G401 (cell line): ENCODE data around the gene CAMK2A. TPM values are rescaled to one million over a fixed set of nuclear protein-coding genes. Genes with fewer than 3 reads are reported as not detected.

Source experiments
- DNase-seq: peaks from one replicate; pipeline ENCODE4 v3.0.0-alpha.2; 2015; ENCODE audit warnings: low spot score
- in situ Hi-C: cut with HindIII; loops from 2 replicates; pipeline ENCODE4 v1.10.0; 2016; ENCODE audit warnings: low sequenced_read_pairs, mixed read lengths
- total RNA-seq: library from RNA; depleted of rRNA; stranded (reverse); fragments of >200 nt; shearing (Covaris generic); gene quantifications from 2 replicates; pipeline ENCODE4 v1.2.3, GENCODE V29; 2014

Gene CAMK2A
- total RNA-seq, 1 experiment from 2014 or later: 0.31 TPM

GRCh38 chr5:150317048-150318003 is 27.8 kb upstream of the CAMK2A start:
- DNase-seq: peak; percentile 20
- in situ Hi-C loops: no loop called here

DNA sequence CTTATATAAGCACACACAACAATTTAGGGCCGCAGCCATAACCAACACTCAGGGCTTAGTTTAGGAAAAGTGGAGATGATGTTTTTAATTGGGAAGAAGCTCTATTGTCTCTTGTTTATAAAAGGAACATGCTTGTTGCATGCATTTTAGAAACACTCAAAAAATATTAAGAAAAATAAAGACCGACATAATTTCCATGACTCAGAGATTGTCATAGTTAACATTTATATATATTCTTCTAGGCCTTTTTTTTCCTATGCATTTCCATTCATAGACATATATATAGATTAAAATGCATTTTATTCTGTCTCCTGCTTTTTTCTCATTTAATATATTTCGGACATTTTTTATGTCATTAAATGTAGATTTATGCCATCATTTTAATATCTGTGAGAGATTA is 26.7 kb upstream of the CAMK2A start:
- no peak for DNase-seq
- in situ Hi-C loops: no loop called here

DNA sequence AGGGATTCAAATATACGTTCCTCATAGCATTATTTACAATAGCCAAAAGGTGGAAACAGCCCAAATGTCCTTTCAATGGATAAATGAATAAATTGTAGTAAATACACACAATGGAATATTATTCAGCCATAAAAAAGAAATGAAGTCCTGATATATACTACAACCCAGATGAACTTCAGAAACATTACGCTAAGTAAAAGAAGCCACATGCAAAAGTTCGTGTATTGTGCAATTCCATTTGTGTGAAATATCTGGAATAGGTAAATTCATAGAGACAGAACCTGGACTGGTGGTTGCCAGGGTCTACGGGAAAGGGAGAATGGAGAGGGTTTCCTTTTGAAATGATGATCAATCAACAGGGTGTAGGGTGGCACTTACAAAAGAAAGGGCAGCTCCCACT is 25.7 kb upstream of the CAMK2A start:
- no peak for DNase-seq
- in situ Hi-C loops: no loop called here

- in situ Hi-C loops: no loop called here
- DNase-seq: no peak
Measured at GRCh38 chr5:150313921-150314716, 24.5 kb upstream of the CAMK2A start.

- DNase-seq: no peak
- in situ Hi-C loops: no loop called here
Measured at GRCh38 chr5:150313501-150313900, 23.9 kb upstream of the CAMK2A start.

DNA sequence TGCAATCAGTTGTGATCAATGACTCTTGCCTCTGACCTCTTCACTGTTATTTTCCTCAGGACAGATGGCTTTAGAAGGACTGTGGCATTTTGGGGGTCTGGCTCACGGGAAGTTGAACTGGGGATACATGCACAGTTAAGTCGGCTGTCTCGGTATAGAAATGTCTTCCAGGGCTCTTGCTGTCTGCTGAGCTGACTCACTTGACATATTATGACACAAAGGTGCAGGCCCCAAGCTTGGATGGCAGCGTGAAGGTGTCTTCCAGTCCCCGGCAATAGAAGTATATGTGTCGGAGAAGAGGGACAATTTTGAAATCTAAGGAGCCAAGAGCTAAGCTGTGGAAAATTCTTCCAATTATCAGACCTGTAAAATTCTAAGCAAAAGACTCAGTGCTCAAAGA is 22.9 kb upstream of the CAMK2A start:
- DNase-seq: no peak
- in situ Hi-C loops: no loop called here

DNA sequence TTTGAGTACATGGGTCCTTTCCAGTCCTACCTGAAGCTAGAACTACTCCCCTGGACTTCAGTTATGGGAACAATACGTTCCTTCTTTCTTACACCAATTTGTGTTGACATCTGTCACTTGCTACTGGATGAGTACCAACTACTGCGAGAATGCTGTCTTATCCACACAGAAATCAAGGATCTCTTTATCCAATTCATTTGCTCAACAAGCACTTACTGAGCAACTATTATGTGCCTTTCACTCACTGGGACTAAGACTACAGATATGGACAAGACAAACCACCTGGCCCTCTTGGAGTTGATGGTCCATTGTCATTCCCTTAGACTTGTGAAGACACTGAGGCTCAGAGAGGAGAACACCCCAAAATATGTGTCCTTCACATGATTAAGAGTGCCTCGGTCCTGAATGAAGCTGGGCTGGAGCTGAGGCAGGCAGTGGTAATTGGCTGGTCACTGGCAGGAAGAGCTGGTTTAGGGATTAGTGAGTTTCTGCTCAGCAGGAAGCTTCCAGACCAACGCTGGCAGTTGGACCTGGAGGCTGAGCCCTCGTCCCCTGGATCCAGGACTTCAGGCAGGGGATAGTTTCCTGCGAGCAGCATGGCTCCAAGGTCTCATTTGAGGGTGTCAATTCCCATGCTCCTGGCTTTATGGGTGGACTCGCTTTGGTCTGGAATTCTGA is 21.6 kb upstream of the CAMK2A start:
- in situ Hi-C loops: no loop called here

DNA sequence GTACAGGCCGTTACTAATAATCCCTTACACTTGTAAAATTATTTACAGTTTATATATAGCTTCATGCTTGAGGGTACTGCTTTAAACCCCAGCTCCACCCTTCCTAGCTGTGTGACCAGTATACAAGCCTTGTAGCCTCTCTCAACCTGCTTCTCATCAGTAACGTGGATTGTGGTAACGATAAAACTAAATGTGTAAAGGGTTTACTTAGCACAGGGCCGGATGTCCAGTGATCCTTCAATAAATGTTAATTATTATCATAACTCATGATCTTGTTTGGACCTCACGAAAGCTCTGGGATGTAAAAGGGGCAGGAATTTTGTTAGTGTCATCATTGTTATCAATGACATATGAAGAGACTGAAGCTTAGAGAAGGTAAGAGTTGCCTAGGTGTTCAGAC is 20.7 kb upstream of the CAMK2A start:
- in situ Hi-C loops: no loop called here
- no peak for DNase-seq

More for the DNA sequence above, 21.6 kb upstream of the CAMK2A start:
- no peak for DNase-seq

- in situ Hi-C loops: no loop called here
- DNase-seq: no peak
Measured at GRCh38 chr5:150309886-150310239, 20.3 kb upstream of the CAMK2A start.

- in situ Hi-C loops: no loop called here
- DNase-seq: no peak
Measured at GRCh38 chr5:150309101-150309885, 19.7 kb upstream of the CAMK2A start.

- in situ Hi-C loops: no loop called here
- no peak for DNase-seq
Measured at GRCh38 chr5:150307617-150308426, 18.2 kb upstream of the CAMK2A start.

- no peak for DNase-seq
- in situ Hi-C loops: no loop called here
Measured at GRCh38 chr5:150306775-150307174, 17.2 kb upstream of the CAMK2A start.

- in situ Hi-C loops: no loop called here
- DNase-seq: no peak
Measured at GRCh38 chr5:150305557-150305956, 16.0 kb upstream of the CAMK2A start.

DNA sequence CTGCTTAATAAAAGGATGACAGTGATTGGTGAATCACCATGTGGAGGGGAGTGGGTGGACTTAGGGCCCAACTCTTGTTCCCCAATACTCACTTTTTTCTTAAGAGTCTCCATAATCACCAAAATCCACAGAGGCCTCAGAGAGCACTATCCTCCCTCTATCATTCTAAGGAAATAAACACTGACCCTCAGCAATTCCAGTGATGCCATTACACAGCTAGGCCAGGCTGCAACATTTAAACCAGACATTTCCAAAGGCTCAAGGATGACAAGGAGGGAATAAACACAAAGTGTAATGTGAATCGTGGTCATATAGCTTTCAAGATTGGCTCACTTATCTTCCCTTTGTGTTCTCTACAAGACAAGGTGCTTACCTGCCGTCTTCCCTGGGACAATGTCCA is 15.5 kb upstream of the CAMK2A start:
- DNase-seq: no peak
- in situ Hi-C loops: no loop called here

GRCh38 chr5:150304481-150305081 is 15.0 kb upstream of the CAMK2A start:
- DNase-seq: no peak
- in situ Hi-C loops: no loop called here

DNA sequence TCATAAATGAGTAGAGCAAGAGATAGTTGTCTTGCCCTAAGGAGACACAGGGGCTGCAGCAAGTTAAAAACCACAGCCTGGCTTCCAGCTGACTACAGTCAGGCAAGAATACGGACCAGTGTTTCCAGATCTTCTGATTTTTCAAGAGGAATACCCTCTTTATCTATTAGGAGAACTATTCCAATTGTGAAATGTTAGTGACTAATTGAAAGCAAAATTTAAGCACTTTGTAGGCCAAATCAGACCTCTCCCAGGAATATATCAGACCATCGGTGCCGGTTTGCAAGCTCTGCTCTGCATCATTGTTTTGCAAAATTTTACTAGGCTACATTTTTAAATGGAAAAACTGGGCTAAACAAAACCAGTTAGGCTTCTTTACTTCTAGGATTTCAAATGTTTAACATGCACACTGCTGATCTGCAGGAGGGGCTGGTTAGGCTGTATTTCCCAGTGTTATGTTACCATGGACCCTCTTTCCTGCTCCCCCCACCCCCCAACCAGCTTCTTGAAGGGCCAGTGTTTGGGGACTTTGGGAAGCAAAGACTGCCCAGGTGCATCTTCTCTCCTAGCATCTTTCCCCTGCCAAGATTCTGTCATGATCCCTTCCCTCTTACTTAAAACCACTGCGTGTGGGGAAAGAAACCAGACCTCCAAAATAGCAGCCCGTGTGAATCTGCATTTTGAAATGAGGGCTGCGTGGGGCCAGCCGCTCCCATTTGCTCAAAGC is 14.2 kb upstream of the CAMK2A start:
- no peak for DNase-seq
- in situ Hi-C loops: no loop called here

GRCh38 chr5:150303070-150303615 is 13.6 kb upstream of the CAMK2A start:
- in situ Hi-C loops: no loop called here
- DNase-seq: no peak
